ENCODE measurements around the gene MYOM3.

The MYOM3 gene

DNA sequence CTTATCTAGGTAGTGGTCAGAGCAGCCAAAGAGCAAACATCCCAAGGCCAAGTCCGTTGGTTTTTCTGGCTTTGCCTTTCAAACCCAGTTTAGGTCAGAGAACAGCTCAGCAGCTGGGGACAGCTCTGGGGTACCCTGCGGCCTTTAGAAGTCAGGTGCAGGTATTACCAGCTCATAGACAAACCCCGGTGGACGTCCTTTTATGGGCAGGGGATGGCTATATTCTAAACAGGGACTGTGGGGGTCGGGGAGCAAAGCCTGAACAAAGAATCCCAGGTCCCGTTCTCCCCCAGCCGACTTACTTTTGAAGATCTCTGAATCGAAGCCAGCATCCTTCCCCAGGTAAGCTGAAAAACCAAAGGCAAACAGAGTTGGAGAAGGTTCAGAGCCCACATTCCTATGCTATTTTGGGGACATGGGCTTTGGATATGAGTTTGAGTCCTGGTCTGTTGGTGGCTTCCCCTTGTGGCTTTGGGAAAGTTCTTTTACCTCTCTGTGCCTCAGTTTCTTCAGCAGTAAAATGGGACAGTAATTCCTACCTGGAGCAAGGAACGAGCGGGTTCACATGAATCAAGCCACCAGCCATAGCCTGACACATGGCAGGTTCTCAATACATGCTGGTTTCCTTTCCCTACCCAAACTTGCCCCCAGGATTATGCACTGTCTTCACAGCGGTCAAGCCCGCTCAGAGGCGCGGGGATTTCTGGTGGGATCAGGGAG lies 16.6 kb downstream of the MYOM3 start:
- DNase-seq: no peak

- DNase-seq: no peak
Observed at GRCh38 chr1:24094554-24094953, 17.4 kb downstream of the MYOM3 start.

GRCh38 chr1:24093732-24094131 lies 18.2 kb downstream of the MYOM3 start:
- DNase-seq: no peak

DNA sequence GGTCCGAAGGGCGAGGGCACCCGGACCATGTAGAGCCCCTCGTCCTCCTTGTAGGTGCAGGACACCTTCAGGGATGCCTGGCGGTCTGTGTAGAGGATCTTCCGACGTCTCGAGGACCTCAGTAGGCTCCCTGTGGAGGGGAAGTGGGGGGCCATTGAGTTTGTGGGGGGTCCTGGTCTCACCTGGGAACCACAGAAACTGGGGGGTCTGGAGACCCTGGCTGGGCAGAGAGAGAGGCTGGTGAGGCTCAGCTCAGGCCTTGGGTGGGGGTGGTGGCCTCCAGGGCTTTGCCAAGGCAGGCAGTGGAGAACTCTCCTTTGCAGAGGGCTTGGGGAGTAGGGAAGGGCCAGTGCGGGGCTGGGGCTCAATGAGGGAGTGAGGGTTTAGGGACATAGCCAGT lies 19.0 kb downstream of the MYOM3 start:
- no peak for DNase-seq

- DNase-seq: no peak
Observed at GRCh38 chr1:24091971-24092482, 19.9 kb downstream of the MYOM3 start.

DNA sequence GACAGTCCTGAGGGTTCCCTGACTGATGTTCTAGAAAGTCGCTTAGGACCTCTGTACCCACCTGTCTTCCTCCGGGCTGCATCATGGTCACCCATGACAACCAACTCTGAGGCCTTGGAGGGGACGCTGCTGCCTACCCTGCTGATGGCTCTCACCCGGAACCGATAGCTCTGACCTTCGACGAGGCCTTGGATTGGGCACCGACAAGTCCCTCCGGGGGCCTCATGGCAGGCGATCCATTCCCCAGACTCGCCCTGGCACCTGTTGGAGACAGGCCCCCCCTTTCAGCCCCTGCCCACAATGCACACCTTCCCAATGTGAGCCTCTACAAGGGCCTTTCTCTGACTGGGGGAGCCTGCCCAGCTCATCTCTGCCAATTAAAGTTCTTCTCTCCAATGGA lies 21.2 kb downstream of the MYOM3 start:
- DNase-seq: no peak

- DNase-seq: peak; percentile 68
Observed at GRCh38 chr1:24089743-24090555, 22.0 kb downstream of the MYOM3 start.

DNA sequence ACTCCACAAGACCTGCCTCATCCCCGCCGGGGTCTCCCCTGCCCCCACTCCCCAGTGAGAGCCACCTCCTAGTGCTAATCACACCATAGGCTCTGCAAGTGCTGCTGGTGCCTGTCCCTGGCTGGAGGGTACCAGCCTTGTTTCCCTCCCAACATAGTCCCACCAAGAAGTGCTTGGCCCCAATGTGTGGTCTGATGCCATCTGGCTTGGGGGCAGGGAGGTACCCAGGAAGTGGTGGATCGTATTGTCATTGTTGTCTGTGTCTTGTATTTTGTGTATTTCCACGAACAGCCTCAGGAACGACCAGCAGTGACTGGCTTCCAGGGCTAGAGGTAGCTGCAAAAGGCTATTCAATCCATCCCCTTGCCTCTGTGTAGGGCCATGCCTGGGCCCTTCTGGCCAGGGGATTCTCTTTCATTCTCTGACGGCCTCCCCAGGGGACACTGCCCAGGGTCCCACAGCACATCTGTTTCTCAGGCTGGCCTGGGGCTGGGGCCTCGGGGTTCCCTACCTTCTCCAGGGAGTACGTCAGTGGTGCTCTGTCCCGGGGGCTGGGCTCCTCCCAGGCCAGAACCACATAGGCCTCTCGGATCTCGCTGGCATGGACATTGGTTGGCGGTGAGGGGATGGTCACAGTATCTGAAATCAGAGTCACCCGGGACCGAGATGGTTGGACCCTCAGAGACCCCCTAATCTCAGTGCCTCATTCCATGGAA lies 22.8 kb downstream of the MYOM3 start:
- no peak for DNase-seq

DNA sequence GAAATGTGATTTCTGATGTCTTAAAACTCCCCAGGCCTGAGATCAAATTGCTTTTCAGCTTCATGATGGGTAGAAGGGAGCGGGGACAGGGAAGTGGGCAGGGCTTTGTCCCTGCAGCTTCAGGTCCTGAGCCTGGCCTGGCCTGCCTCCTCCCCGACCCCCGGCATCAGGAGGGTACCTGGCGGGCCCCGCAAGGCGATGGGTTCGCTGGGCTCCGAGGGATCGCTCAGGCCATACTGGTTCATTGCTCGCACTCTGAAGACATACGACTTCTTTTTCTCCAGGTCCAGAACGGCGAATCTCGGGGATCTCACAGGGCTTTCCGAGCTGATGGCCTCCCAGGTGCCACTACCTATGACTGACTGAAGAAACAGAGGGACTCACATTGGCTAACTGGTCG lies 25.5 kb downstream of the MYOM3 start:
- no peak for DNase-seq

DNA sequence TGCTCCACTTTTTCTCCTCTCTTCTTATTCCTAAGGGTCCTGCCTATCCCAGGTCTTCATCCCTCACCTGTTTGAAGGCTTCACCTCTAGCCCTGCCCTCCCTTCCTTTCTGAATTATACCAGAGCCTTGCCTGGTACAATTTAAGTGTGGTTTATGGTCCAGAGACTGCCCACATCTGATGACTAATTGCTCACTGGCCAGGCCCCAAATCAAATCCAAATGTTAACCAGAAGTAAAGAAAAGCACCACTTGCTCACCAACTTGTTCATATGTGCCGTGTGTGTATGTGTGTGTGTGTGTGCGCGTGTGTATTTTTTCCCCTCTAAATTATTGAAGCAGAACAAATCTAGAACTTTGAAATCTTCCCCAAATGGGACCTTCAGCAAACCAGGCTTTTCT lies 26.4 kb downstream of the MYOM3 start:
- DNase-seq: no peak

DNA sequence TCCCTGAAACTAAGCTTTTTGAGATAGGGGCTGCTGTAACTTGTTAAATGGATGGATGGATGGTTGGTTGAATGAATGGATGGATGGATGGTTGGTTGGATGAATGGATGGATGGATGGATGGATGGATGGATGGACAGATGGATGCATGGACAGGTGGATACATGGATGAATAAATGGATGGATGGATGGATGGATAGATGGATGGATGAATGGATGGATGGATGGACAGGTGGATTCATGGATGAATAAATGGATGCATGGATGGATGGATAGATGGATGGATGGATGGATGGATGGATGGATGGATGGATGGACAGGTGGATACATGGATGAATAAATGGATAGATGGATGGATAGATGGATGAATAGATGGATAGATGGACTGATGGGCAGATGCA lies 26.9 kb downstream of the MYOM3 start:
- DNase-seq: no peak

DNA sequence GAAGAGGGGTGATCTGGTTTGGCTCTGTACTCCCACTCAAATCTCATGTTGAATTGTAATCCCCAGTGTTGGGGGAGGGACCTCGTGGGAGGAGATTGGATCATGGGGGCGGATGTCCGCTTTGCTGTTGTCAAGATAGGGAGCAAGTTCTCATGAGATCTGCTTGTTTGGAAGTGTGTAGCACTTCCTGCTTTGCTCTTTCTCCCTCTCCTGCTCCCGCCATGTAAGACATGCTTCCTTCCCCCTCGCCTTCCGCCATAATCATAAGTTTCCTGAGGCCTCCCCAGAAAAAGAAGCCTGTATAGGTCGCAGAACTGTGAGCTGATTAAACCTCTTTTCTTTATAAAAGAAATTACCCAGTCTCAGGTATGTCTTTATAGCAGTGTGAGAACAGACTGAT lies 27.9 kb downstream of the MYOM3 start:
- DNase-seq: no peak

DNA sequence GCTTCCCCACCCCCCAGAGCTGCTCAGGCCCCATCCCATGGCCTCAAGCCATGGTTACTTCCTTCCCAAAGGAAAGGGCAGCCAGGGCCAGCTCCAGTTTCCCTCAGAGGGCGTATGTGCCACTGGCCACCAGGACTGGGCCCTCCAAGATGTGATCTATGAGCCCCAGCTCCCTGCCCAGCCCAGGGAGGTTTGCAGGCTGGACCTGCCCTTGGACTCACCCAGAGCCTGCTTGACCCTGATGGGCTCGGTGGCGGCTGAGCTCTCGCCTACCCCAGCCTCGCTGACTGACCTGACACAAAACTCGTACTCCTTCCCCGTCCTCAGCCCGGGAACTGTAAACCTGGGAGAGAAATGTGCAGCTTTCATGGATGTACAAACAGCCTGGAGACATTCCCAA lies 29.6 kb downstream of the MYOM3 start:
- DNase-seq: no peak

DNA sequence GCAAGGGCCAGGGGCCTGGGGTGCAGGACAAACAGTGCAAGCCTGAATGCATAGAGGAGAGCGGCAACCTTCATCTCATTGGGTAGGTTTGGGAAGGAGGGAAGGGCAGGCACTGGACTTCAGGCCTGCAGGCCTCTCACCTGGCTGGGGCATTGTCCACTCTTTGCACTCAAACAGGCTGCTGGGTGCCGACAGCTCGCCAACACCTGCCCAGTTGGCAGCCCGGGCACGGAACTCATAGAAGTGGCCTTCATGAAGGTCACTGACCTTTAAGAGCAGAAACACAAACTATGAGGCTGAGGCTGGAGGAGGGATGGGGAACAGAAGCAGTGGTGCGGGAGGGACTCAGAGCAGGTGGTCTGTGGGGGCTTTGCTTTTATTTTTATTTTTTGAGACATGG lies 30.7 kb downstream of the MYOM3 start:
- no peak for DNase-seq

DNA sequence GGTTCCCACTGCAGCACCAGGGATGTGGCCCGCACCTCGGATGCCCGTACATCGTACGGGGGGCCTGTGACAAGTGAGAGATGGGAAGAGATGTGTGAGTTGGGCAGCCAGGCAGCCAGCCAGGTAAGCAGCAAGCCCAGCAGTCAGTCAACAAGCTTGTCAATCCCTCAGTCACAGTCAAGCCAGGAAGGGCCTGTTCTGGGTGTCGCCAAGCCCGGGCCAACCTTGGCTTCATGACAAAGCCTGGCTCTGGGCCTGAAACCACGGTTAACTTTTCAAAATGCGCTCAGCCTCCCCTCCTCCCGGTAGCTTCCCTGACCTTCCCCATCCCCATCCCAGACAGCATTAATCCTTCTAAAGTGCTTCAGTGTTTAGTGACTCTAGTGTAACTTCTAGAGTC lies 31.8 kb downstream of the MYOM3 start:
- no peak for DNase-seq

DNA sequence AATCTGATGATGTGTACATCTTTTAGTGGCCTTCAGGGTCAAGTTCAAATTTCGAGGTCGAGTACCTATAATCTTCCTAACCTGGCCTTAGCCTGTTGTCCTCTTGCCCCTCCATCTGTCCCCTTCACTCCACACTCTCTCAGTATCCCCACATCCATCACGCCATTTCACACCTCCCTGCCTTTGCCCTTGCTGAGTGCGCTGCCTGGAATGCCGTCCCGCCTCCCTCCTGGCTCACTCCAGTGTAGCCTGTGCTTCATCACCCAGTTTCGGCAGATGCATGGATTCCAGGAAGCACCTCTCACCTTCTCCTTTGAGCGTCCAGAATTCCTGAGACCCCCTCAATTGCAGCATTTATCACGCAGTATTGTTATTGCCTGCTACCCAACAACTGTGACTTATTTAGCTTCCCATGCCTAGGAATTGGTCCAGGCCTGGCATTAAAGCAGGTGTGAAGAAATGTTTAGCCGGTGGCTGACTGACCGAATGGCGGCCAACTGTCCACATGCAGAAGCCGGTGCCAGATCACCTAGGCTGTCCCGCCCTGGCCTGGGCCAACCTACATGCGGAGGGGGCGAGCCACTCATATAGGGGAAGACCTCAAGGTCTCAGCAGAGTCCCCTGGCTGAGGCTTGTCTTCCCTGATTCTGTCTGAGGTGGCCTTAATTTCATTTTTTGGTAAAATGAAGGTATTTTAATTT lies 34.5 kb downstream of the MYOM3 start:
- DNase-seq: no peak

DNA sequence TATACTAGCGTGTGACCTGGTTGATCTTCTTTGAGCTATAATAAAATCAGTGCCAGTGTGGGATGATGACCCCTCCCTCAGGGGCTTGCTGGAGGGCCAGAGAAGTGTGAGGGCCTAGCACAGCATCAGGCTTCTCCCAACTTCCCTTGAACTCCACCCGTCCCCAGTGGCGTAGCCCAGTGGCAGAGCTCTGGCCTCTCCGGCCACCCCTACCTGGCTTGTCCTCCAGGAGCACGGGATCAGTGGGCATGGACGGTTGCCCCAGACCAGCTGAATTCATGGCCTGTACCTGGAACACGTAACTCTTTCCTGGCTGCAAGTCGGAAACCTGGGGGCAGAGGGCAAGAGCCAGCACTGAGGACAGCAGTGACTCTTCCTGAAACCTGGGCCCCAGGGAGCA lies 36.0 kb downstream of the MYOM3 start:
- no peak for DNase-seq

DNA sequence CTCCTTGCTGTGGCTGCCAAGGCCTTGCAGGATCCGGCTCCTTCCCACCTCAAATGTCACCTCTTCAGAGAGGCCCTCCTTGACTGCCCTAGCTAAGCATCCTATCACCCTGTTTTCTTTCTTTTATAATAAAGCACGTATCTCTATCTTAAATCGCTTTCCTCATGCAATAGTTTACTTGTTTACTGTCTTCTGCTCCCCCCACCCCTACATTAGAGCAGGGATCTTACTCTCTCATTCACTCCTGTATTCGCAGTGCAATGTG lies 36.4 kb downstream of the MYOM3 start:
- no peak for DNase-seq

DNA sequence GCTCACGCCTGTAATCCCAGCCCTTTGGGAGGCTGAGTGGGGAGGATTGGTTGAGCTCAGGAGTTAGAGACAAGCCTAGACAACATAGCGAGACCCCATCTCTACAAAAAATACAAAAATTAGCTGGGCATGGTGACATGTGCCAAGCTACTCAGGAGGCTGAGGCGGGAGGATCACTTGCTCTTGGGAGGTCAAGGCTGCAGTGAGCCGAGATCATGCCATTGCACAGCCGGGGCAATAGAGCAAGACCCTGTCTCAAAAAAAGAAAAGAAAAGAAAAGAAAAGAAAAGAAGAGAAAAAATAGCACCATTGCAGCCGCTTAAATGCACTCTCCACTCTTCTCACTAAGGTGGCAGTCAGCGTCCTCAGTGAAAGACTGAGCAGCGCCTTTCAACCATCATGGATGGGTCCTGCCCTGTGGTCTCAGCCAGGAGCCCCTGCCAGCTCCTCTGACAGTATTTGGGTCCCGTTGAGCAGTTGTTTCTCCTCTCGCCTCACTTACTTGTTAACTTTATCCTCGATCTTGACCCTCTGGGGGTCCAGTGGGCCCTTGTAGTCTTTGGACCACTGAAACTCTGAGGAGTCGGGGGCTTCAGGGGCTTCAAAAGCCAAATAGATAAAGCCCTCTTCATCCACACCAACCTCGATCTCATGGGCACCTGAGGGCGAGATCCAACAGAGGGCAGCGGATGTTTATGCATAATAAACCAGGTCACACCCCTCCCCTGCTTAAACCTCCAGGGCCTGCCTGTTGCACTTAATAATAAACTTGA lies 36.9 kb downstream of the MYOM3 start:
- DNase-seq: no peak

GRCh38 chr1:24074196-24074595 lies 37.7 kb downstream of the MYOM3 start:
- DNase-seq: no peak

- DNase-seq: no peak
Observed at GRCh38 chr1:24071941-24072340, 40.0 kb downstream of the MYOM3 start.

DNA sequence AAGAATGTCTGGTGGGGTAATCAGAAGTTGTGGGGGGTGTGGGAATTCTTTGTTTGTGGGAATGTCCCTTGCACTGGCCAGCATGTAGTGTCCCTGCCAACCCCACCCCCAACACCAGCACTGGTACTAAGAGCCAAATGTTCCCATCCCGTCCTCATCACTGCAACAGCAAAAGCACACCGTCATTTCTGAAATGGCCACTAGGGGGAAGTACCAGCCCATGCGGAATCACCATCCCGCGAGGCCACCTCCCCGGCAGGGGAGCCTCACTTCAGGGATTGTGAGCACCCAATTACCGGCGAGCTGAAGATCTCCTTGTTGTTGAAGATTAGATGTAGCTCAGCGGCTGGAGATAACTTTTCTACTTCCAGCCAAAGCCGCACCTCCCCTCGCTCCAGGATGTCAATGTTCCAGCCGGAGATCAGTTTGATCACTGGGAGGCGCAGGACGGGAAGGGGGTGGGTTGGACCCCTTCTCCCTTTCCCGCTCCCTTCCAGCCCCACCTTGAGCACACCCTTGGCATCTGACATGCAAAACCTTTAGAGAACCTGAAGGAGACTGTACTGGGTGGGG lies 41.0 kb downstream of the MYOM3 start:
- peak; percentile 68 for DNase-seq

Measured in NCI-H2029 treated with DMSO at 0.1 percent for 48 hours (cell line).